Measurements from ENCODE around the gene VMP1.

Gene VMP1

GRCh38 chr17:59874376-59874775 is 166.9 kb downstream of the VMP1 start:
- no peak for DNase-seq

- DNase-seq, result no peak
Measured at GRCh38 chr17:59876107-59876506, 168.7 kb downstream of the VMP1 start.

- DNase-seq, result no peak
Measured at GRCh38 chr17:59877965-59878364, 170.5 kb downstream of the VMP1 start.

GRCh38 chr17:59878624-59879023 is 171.2 kb downstream of the VMP1 start:
- no peak for DNase-seq

GRCh38 chr17:59884861-59885260 is 177.4 kb downstream of the VMP1 start:
- DNase-seq, result no peak

- no peak for DNase-seq
Measured at GRCh38 chr17:59888145-59888750, 180.8 kb downstream of the VMP1 start.

- DNase-seq, result no peak
Measured at GRCh38 chr17:59890720-59891119, 183.3 kb downstream of the VMP1 start.
